NCI-H524 treated with DMSO at 0.1 percent for 48 hours (cell line): ENCODE measurements around the gene KLK13.

Source experiments
- DNase-seq: peaks from one replicate; lab custom pipeline; 2025; lab: John Stamatoyannopoulos, UW

Gene KLK13

GRCh38 chr19:51019544-51019925, 45.4 kb downstream of the KLK13 start, which contains the start of gene KLK10:
Gene KLK10, minus strand, starts transcription at chr19:51019709. Its CDS starts 579 bp downstream, at chr19:51019130.
- no peak for DNase-seq

- DNase-seq, result no peak
Observed at GRCh38 chr19:51018745-51019543, 45.9 kb downstream of the KLK13 start.

GRCh38 chr19:51016798-51017683, 47.9 kb downstream of the KLK13 start:
- DNase-seq, result no peak

- no peak for DNase-seq
Observed at GRCh38 chr19:51015691-51016267, 49.1 kb downstream of the KLK13 start.

- no peak for DNase-seq
Observed at GRCh38 chr19:51014242-51014641, 50.6 kb downstream of the KLK13 start.

GRCh38 chr19:51012661-51013190, 52.2 kb downstream of the KLK13 start:
- DNase-seq, result no peak

GRCh38 chr19:51010066-51010795, 54.7 kb downstream of the KLK13 start:
- DNase-seq, result no peak

- DNase-seq, result no peak
Observed at GRCh38 chr19:51009061-51009891, 55.6 kb downstream of the KLK13 start.

- no peak for DNase-seq
Observed at GRCh38 chr19:51007488-51007887, 57.4 kb downstream of the KLK13 start.

GRCh38 chr19:51006406-51006805, 58.5 kb downstream of the KLK13 start:
- no peak for DNase-seq
